Retinal pigment epithelial cell (primary cell): ENCODE measurements around the gene CAMKK2.

Experiments used
- DNase-seq: peaks from one replicate; pipeline ENCODE4 v3.0.0-alpha.2; 2010; ENCODE audit warnings: low read depth
- H3K4me3 ChIP-seq: 2 replicates; pipeline ENCODE4 v1.5.1; 2011; ENCODE audit warnings: mild to moderate bottlenecking, low read length, control low read depth, moderate library complexity
- TF ChIP-seq, protein P1 (sequence below): conservative IDR thresholded peaks from 2 replicates; pipeline ENCODE4 v1.5.1; 2011; ENCODE audit warnings: low read depth, low read length, control low read depth, inconsistent platforms

CAMKK2 gene

DNA sequence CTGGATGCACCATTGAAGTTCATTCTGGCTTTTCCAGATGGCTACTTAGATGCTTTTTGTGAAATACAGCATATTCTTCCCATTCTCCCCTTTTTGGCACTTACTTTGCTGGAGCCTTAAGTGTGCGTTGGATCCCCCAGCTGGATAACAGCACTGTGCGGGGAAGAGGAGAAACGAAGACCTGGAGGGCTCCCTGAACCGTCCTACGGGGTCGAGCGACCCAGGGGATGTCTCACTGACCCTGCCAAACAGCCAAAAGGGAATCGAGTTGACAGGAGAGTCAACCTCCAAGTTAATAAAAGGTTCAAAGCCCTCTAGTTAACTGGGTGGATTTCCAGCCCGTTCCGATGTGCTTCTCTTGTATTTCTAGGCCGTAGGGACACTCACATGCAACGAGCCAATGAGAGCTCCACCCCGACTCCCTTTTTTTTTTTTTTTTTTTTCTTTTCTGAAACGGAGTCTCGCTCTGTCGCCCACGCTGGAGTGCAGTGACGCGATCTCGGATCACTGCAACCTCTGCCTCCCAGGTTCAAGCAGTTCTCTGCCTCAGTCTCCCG is 1.0 kb upstream of the CAMKK2 start:
- H3K4me3 ChIP-seq: peak overlapping the region; percentile 70
- TF ChIP-seq, protein P1, sequence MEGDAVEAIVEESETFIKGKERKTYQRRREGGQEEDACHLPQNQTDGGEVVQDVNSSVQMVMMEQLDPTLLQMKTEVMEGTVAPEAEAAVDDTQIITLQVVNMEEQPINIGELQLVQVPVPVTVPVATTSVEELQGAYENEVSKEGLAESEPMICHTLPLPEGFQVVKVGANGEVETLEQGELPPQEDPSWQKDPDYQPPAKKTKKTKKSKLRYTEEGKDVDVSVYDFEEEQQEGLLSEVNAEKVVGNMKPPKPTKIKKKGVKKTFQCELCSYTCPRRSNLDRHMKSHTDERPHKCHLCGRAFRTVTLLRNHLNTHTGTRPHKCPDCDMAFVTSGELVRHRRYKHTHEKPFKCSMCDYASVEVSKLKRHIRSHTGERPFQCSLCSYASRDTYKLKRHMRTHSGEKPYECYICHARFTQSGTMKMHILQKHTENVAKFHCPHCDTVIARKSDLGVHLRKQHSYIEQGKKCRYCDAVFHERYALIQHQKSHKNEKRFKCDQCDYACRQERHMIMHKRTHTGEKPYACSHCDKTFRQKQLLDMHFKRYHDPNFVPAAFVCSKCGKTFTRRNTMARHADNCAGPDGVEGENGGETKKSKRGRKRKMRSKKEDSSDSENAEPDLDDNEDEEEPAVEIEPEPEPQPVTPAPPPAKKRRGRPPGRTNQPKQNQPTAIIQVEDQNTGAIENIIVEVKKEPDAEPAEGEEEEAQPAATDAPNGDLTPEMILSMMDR: no peak
- DNase-seq: no peak

DNA sequence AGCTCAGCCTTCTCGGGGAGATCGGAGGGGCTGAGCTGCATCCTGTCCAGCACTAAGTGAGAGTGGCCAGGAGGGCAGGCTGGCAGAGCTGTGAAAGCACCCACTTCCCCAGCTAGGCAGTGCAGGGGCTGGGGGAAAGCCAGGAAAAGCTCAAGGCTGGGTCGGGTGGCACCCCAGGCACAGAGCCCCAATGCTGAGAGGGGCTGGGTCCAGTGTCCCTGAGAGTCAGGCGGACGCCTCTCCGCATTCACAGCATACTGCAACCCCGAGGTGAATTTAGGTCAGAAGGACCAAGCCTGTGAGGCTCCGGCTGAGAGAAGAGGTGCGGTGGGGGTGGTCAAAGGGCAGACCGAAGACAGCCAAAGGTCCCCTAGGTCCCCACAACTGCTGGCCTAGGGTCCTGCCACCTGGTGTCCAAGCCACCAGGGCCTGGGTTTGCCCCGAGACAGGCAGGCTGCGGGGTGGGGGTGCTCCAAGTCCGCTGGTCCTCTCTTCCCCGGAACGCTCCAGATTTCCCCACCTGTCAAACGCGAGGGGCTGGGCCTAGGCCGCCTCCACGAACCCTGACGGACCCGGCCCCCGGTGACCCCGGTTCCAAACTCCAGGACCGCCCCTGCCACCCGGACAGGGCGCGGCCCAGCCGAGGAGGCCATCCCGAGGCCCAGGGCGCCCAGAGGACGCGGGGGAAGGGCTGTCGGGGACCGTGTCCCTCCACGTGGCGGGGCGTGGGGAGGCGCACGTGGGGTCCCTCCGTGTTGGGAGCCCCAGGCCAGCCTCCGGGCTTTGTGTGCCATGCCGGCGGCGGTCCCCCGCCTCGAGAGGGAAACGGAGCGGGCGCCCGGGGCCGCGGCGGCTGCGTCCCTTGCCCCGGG is 527 bp downstream of the CAMKK2 start:
- TF ChIP-seq, protein P1: no peak
- no peak for DNase-seq
- peak overlapping the region; percentile 76 for H3K4me3 ChIP-seq

DNA sequence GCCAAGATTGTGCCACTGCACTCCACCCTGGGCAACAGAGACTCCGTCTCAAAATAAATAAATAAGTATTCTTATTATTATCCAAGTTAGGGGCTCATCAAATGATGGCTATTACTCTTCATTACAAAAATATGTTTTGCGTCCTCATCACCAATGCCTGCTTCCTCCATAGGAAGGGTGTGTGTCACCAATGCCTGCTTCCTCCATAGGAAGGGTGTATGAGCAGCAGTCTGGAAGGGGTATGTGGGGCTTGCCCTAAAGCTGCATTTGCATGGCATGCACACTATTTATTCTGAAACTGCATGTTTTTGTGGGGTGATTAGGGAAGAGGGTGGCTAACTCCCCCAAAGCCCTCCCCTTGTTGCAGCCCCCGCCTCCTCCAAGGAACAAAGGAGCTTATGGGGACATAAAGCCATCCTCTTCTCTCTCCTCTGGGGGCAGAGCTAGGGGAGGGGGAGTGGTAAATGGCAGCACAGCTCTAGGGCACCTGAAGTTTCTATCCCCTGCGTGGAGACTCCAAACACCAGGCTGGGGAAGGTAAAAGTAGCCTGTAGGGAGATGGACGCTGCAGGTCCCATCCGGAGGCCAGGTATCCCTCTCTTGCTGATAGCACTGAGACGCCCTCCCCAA is 1.3 kb downstream of the CAMKK2 start:
- TF ChIP-seq, protein P1: no peak
- no peak for DNase-seq
- peak overlapping the region; percentile 76 for H3K4me3 ChIP-seq

DNA sequence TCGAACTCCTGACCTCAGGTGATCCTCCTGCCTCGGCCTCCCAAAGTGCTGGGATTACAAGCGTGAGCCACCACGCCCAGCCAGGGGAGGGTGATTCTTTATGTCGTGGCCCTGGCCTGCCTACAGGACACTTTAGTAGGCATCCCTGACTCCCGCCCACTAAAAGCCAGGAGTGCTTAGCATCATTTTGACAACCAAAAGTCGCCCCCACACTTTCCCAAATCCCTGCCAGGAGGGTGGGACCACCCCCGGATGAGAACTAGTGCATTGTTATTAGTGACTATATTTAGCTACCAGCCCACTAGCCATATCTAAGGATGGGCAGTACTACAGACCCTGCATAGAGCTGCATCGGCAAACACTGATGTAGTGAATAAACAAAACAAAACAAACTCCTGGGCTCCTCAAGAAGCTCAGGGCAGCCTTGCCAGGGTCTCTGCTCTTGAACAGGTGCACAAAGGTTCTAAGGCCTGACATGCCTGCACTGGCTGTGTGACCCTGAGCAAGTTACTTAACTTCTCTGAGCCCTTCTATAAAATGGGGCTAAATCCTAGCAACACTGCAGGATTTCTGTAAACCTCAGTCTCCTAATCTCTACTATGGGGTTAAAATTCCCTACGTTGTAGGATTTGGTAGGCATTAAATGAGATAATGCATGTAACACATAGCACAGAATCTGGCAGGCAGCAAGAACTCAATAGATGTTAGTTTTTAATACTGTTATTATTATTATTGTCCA is 2.2 kb downstream of the CAMKK2 start:
- no peak overlapping the region for H3K4me3 ChIP-seq
- no peak for DNase-seq
- TF ChIP-seq, protein P1: no peak

DNA sequence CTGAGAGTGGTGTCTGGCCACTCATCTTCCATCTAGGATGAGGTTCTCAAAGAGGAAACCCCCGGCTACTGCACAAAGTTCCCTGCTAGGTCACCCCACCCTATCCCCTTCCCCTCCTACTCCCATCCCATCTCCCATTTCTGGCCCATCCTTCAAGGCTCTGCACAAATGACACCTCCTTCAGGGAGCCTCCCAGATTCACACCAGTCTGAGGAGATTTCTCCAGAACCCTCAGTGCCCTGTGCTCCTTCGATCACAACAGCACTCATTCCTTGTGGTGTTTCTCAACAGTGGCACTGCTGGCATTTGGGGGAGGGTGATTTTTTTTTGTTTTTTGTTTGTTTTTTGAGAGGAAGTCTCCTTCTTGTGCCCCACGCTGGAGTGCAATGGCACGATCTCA is 2.9 kb downstream of the CAMKK2 start:
- no peak for DNase-seq

DNA sequence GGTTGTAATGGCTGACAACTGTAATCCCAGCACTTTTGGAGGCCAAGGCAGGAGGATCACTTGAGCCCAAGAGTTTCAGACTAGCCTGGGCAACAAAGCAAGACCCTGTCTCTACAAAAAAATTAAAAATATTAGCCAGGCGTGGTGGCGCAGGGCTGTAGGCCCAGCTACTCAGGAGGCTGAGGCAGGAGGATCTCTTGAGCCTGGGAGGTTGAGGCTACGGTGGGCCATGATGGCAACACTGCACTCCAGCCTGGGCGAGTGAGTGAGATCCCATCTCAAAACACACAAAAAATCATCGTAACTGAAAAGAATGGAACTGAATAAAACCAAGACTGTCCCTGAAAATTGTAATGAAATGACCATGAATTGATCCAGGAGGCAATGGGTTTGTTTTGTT is 6.1 kb downstream of the CAMKK2 start:
- TF ChIP-seq, protein P1: no peak
- DNase-seq: no peak
- no peak overlapping the region for H3K4me3 ChIP-seq

More for the DNA sequence above, 2.9 kb downstream of the CAMKK2 start:
- TF ChIP-seq, protein P1: no peak
- no peak overlapping the region for H3K4me3 ChIP-seq
